Endodermal cell (in vitro differentiated cells): ENCODE data around the gene SORCS2. TPM values are rescaled to one million over a fixed set of nuclear protein-coding genes. Genes with fewer than 3 reads are reported as not detected.

Source experiments
- DNase-seq: peaks from one replicate; pipeline ENCODE4 v3.0.0-alpha.2; 2017
- H3K27ac ChIP-seq: 2 replicates; pipeline ENCODE4 v1.5.1; 2013; ENCODE audit warnings: mild to moderate bottlenecking, low read depth, low read length, moderate library complexity
- H3K27me3 ChIP-seq: 2 replicates; pipeline ENCODE4 v1.6.1; 2013; ENCODE audit warnings: mild to moderate bottlenecking, low read length, moderate library complexity; ENCODE audit not compliant: insufficient read depth, control insufficient read depth, poor library complexity, severe bottlenecking
- H3K36me3 ChIP-seq: 2 replicates; pipeline ENCODE4 v1.7.0; 2013; ENCODE audit warnings: mild to moderate bottlenecking, low read length, moderate library complexity; ENCODE audit not compliant: control insufficient read depth, insufficient read depth
- H3K4me1 ChIP-seq: one replicate; pipeline ENCODE4 v1.7.0; 2013; ENCODE audit warnings: low read length; ENCODE audit not compliant: control insufficient read depth, insufficient read depth
- H3K4me3 ChIP-seq: 2 replicates; pipeline ENCODE4 v1.5.1; 2013; ENCODE audit warnings: mild to moderate bottlenecking, low read length, moderate library complexity
- H3K9ac ChIP-seq: 2 replicates; pipeline ENCODE4 v1.6.1; 2013; ENCODE audit warnings: mild to moderate bottlenecking, low read length, moderate library complexity; ENCODE audit not compliant: poor library complexity, severe bottlenecking; ENCODE audit errors: extremely low read depth
- H3K9me3 ChIP-seq: 2 replicates; pipeline ENCODE4 v1.6.1; 2013; ENCODE audit warnings: mild to moderate bottlenecking, low read length, moderate library complexity; ENCODE audit not compliant: control insufficient read depth
- H3K27ac Mint-ChIP-seq: 2 replicates; pipeline ENCODE4 v1.8.0; 2020; ENCODE audit warnings: mixed read lengths
- H3K27me3 Mint-ChIP-seq: 2 replicates; pipeline ENCODE4 v1.8.0; 2021; ENCODE audit warnings: mild to moderate bottlenecking, mixed read lengths; ENCODE audit not compliant: insufficient read depth
- H3K36me3 Mint-ChIP-seq: 2 replicates; pipeline ENCODE4 v1.8.0; 2020; ENCODE audit warnings: low read depth, mixed read lengths
- H3K4me1 Mint-ChIP-seq: 2 replicates; pipeline ENCODE4 v1.8.0; 2020; ENCODE audit warnings: mixed read lengths
- H3K4me3 Mint-ChIP-seq: 2 replicates; pipeline ENCODE4 v1.8.0; 2020; ENCODE audit warnings: mild to moderate bottlenecking, moderate library complexity, mixed read lengths
- H3K9me3 Mint-ChIP-seq: 2 replicates; pipeline ENCODE4 v1.8.0; 2020; ENCODE audit warnings: mild to moderate bottlenecking, mixed read lengths
- CTCF ChIP-seq: fragments of 200-600 bp; sonication (generic); conservative IDR thresholded peaks from 2 replicates; pipeline ENCODE4 v1.5.0; 2021; ENCODE audit warnings: antibody characterized with exemption, mild to moderate bottlenecking
- WGBS, 2 experiments: methylation state at CpG; one replicate each; pipeline versions ENCODE4 v1.1.5 to v1.1.7; 2013; ENCODE audit warnings: missing lambda C conversion rate in 2 of 2, mixed read lengths in 1 of 2; ENCODE audit not compliant: insufficient coverage in 1 of 2, insufficient read length in 1 of 2; 5-methylcytosine and 5-hydroxymethylcytosine counted together
- total RNA-seq, 2 donors: library from RNA; stranded (reverse); fragmentation: NEBNext Ultra II Directional in 1 of 2; extraction: Animal tissue kit (Norgen Biotek cat#: 25700) in 1 of 2; gene quantifications; 2 replicates in 1 of 2; 3 replicates in 1 of 2; pipeline ENCODE4 v1.2.1, GENCODE V29; 2021

Gene SORCS2
- total RNA-seq, 2 donors from 2014 or later, result 1.4 to 1.9 TPM

DNA sequence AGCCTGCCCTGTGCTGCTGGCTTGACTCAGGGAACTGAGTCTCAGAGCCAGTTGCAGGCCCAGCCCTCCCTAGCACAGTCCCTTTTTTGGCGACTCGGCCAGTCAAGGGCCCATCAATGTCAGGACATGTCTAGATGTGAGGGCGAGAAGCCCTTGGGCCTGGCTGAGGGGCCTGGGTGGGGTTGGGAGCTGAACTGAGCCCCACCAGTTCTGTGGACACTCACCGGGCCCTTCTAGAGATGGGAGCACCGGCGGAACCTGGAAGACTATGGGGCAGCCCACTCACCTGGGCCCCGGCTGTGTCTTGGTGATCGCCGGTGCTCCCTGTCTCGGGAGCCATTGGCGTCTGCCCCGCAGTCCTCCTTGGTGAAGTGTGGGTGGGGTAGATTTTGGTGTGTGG, 501.4 kb downstream of the SORCS2 start:
- Mint-ChIP-seq H3K9me3 (no peaks in the 10 kb centered on the region), H3K27ac (no peak overlapping the region), H3K4me3 (no peak overlapping the region), H3K4me1 (no peaks in the 10 kb centered on the region), H3K27me3 (peaks cover 2% of the 10 kb centered on the region), H3K36me3 (no peaks in the 10 kb centered on the region)
- H3K27ac ChIP-seq, result no peak overlapping the region
- no peak for TF ChIP-seq CTCF
- no peaks in the 10 kb centered on the region for H3K9me3 ChIP-seq
- 89 to 90% methylated on average over 2 to 12 of the region's 12 CpGs for WGBS, 2 experiments
- H3K4me3 ChIP-seq, result no peak overlapping the region
- H3K27me3 ChIP-seq, result no peaks in the 10 kb centered on the region
- no peaks in the 10 kb centered on the region for H3K36me3 ChIP-seq
- DNase-seq, result no peak
- no peaks in the 10 kb centered on the region for H3K4me1 ChIP-seq
- H3K9ac ChIP-seq, result no peak overlapping the region

GRCh38 chr4:7694324-7694723, 502.0 kb downstream of the SORCS2 start:
- Histone ChIP-seq H3K4me3 (no peak overlapping the region), H3K4me1 (no peaks in the 10 kb centered on the region), H3K27me3 (no peaks in the 10 kb centered on the region), H3K27ac (no peak overlapping the region), H3K36me3 (no peaks in the 10 kb centered on the region), H3K9ac (no peak overlapping the region), H3K9me3 (no peaks in the 10 kb centered on the region)
- no peaks in the 10 kb centered on the region for H3K9me3 Mint-ChIP-seq
- TF ChIP-seq CTCF, result no peak
- WGBS, 2 experiments, result 91 to 94% methylated on average over 13 of the region's 13 CpGs
- DNase-seq, result no peak
- no peak overlapping the region for H3K4me3 Mint-ChIP-seq
- no peak overlapping the region for H3K27ac Mint-ChIP-seq
- H3K36me3 Mint-ChIP-seq, result no peaks in the 10 kb centered on the region
- peaks cover 2% of the 10 kb centered on the region for H3K27me3 Mint-ChIP-seq
- H3K4me1 Mint-ChIP-seq, result no peaks in the 10 kb centered on the region

GRCh38 chr4:7697343-7697742, 505.0 kb downstream of the SORCS2 start:
- Mint-ChIP-seq H3K27ac (no peak overlapping the region), H3K36me3 (no peaks in the 10 kb centered on the region)

More at GRCh38 chr4:7697343-7697742, 505.0 kb downstream of the SORCS2 start:
- Mint-ChIP-seq H3K4me3 (no peak overlapping the region), H3K9me3 (no peaks in the 10 kb centered on the region), H3K4me1 (no peaks in the 10 kb centered on the region), H3K27me3 (peaks cover 2% of the 10 kb centered on the region)
- Histone ChIP-seq H3K27me3 (no peaks in the 10 kb centered on the region), H3K4me3 (no peak overlapping the region), H3K9me3 (no peaks in the 10 kb centered on the region), H3K4me1 (no peaks in the 10 kb centered on the region), H3K27ac (no peak overlapping the region), H3K9ac (no peak overlapping the region), H3K36me3 (no peaks in the 10 kb centered on the region)
- no peak for DNase-seq
- 84 to 87% methylated on average over 5 to 8 of the region's 8 CpGs for WGBS, 2 experiments
- no peak for TF ChIP-seq CTCF
